Keratinocyte (primary cell): ENCODE data around the gene MUC5B. TPM values are rescaled to one million over a fixed set of nuclear protein-coding genes. Genes with fewer than 3 reads are reported as not detected.

Experiments
- DNase-seq: peaks from one replicate; pipeline ENCODE4 v3.0.0-alpha.2; 2011; ENCODE audit warnings: low read depth, missing footprints, low spot score
- FAIRE-seq: peaks from 2 replicates; lab custom pipeline; 2011; peaks lifted over from hg19 to GRCh38; lab: Jason Lieb, UNC
- H2AFZ ChIP-seq: 2 replicates; pipeline ENCODE4 v1.6.0; 2012; ENCODE audit warnings: low read length, control low read depth, inconsistent platforms; ENCODE audit not compliant: control insufficient read depth
- H3K27ac ChIP-seq: 2 replicates; pipeline ENCODE4 v1.5.1; 2011; ENCODE audit warnings: low read length; ENCODE audit not compliant: control insufficient read depth, insufficient read depth
- H3K27me3 ChIP-seq: 3 replicates; pipeline ENCODE4 v1.6.0; 2011; ENCODE audit warnings: low read length; ENCODE audit not compliant: control insufficient read depth, insufficient read depth; ENCODE audit errors: extremely low read depth
- H3K36me3 ChIP-seq, 2 experiments: 2 replicates in 1 of 2; 3 replicates in 1 of 2; pipeline ENCODE4 v1.5.1; 2011; ENCODE audit warnings: low read length in 2 of 2, mild to moderate bottlenecking in 1 of 2; ENCODE audit not compliant: control insufficient read depth in 2 of 2, insufficient read depth in 2 of 2; ENCODE audit errors: extremely low read depth in 1 of 2
- H3K4me1 ChIP-seq: 3 replicates; pipeline ENCODE4 v1.5.1; 2011; ENCODE audit warnings: low read length; ENCODE audit not compliant: control insufficient read depth, insufficient read depth; ENCODE audit errors: extremely low read depth
- H3K4me2 ChIP-seq: 3 replicates; pipeline ENCODE4 v1.6.0; 2011; ENCODE audit warnings: low read depth, low read length; ENCODE audit not compliant: control insufficient read depth, insufficient read depth; ENCODE audit errors: extremely low read depth
- H3K4me3 ChIP-seq, 3 experiments: fragments of 200-600 bp in 1 of 3; sonication (generic) in 1 of 3; 2 replicates in 2 of 3; 3 replicates in 1 of 3; pipeline ENCODE4 v1.5.1; 2011 to 2016; ENCODE audit warnings: low read length in 3 of 3, mild to moderate bottlenecking in 3 of 3, control low read depth in 2 of 3, inconsistent platforms in 1 of 3, low read depth in 1 of 3, mixed read lengths in 1 of 3, mixed run types in 1 of 3, moderate library complexity in 1 of 3; ENCODE audit not compliant: control insufficient read depth in 2 of 3, insufficient read depth in 2 of 3; ENCODE audit errors: extremely low read depth in 1 of 3
- H3K79me2 ChIP-seq: 2 replicates; pipeline ENCODE4 v1.6.0; 2012; ENCODE audit warnings: low read length; ENCODE audit not compliant: control insufficient read depth, insufficient read depth
- H3K9ac ChIP-seq: 3 replicates; pipeline ENCODE4 v1.6.0; 2011; ENCODE audit warnings: low read length; ENCODE audit not compliant: control insufficient read depth, insufficient read depth; ENCODE audit errors: extremely low read depth
- H3K9me1 ChIP-seq: 3 replicates; pipeline ENCODE4 v1.6.0; 2011; ENCODE audit warnings: low read length; ENCODE audit not compliant: control insufficient read depth, insufficient read depth; ENCODE audit errors: extremely low read depth
- H3K9me3 ChIP-seq: 2 replicates; pipeline ENCODE4 v1.5.1; 2012; ENCODE audit warnings: low read depth, low read length; ENCODE audit not compliant: control insufficient read depth
- H4K20me1 ChIP-seq: 3 replicates; pipeline ENCODE4 v1.6.0; 2011; ENCODE audit warnings: low read length; ENCODE audit not compliant: control insufficient read depth, insufficient read depth; ENCODE audit errors: extremely low read depth
- EZH2 ChIP-seq: IDR thresholded peaks from one replicate; pipeline ENCODE4 v1.6.1; 2012; ENCODE audit warnings: inconsistent platforms, mild to moderate bottlenecking, low read length, moderate library complexity
- dilution Hi-C: fragments of 300-500 bp; cut with MboI; formaldehyde crosslinking; loops from one replicate; pipeline ENCODE4 v1.7.0; 2020; ENCODE audit warnings: low sequenced_read_pairs; ENCODE audit not compliant: extremely low pct_ligation_motif_present
- polyA plus RNA-seq, 5 experiments: library from polyadenylated mRNA; depleted of rRNA in 3 of 5; stranded (reverse) in 3 of 5; stranded (forward) in 1 of 5; unstranded in 1 of 5; fragments of >200 nt; gene quantifications; 1 replicate in 1 of 5; 2 replicates in 3 of 5; 3 replicates in 1 of 5; pipeline versions ENCODE4 v1.2.1 to v1.2.3, GENCODE V29; 2011 to 2012; ENCODE audit warnings: missing spikeins in 2 of 5, low read depth in 1 of 5, low replicate concordance in 1 of 5
- TF ChIP-seq, protein P1 (sequence below), 3 experiments: IDR thresholded peaks in 1 of 3; conservative IDR thresholded peaks in 1 of 3; optimal IDR thresholded peaks in 1 of 3; 2 replicates in 2 of 3; 3 replicates in 1 of 3; pipeline versions ENCODE3 to v1.5.1; 2011; ENCODE audit warnings: low read length in 3 of 3, mild to moderate bottlenecking in 3 of 3, moderate library complexity in 2 of 3, control low read depth in 1 of 3, inconsistent platforms in 1 of 3; ENCODE audit not compliant: insufficient read depth in 2 of 3; ENCODE audit errors: extremely low read depth in 1 of 3

The MUC5B gene
- polyA plus RNA-seq, 1 donor (not counting 4 experiments of a cell fraction or from before 2014, with no cell fraction given) = not detected

DNA sequence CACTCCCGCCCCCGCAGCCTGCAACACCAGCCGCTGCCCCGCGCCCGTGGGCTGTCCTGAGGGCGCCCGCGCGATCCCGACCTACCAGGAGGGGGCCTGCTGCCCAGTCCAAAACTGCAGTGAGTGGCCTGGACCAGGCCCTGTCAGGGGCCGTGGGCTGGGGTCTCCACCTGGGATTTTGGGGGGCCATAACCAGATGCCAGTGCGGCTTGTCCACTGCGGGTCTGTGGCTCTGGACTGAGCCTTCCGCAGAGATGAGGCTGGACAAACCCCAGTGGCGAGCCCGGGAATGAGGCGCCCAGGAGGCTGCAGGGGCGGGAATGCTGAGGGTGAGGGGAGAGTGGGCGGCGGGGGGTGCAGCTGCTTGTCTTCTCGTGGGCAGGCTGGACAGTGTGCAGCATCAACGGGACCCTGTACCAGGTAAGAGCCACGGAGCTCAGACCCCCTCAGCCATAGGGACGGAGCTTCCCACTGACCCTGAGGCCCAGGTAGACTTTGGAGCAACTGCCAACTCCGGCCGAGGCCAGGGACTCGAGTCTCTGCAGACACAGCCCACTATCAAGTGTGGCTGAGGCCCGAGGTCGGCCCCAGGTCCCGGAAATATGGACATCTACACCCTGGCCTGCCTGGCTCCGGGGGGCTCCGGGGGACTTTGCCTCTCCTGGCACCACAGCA lies 24.8 kb upstream of the MUC5B start:
- H4K20me1 ChIP-seq = no peaks in the 10 kb centered on the region
- H3K9me3 ChIP-seq = no peaks in the 10 kb centered on the region
- H3K27ac ChIP-seq = no peak overlapping the region
- no peaks in the 10 kb centered on the region for H3K4me1 ChIP-seq
- H3K36me3 ChIP-seq = no peaks in the 10 kb centered on the region
- H3K4me2 ChIP-seq = no peak overlapping the region
- no peaks in the 10 kb centered on the region for H3K9me1 ChIP-seq
- TF ChIP-seq, protein P1, sequence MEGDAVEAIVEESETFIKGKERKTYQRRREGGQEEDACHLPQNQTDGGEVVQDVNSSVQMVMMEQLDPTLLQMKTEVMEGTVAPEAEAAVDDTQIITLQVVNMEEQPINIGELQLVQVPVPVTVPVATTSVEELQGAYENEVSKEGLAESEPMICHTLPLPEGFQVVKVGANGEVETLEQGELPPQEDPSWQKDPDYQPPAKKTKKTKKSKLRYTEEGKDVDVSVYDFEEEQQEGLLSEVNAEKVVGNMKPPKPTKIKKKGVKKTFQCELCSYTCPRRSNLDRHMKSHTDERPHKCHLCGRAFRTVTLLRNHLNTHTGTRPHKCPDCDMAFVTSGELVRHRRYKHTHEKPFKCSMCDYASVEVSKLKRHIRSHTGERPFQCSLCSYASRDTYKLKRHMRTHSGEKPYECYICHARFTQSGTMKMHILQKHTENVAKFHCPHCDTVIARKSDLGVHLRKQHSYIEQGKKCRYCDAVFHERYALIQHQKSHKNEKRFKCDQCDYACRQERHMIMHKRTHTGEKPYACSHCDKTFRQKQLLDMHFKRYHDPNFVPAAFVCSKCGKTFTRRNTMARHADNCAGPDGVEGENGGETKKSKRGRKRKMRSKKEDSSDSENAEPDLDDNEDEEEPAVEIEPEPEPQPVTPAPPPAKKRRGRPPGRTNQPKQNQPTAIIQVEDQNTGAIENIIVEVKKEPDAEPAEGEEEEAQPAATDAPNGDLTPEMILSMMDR (optimal IDR thresholded peaks at IDR 0.05 in 1 of 3, IDR thresholded peaks at IDR 0.05 in 1 of 3, conservative IDR thresholded peaks at IDR 0.05 in 1 of 3; ENCODE audit: extremely low read depth in 1 of 3, insufficient read depth in 2 of 3, low read length in 3 of 3) = no peak
- no peak for TF ChIP-seq EZH2
- H3K27me3 ChIP-seq = peaks cover 30% of the 10 kb centered on the region
- H3K79me2 ChIP-seq = no peaks in the 10 kb centered on the region
- no peak for DNase-seq
- no peak overlapping the region for H3K9ac ChIP-seq
- no peak overlapping the region for H2AFZ ChIP-seq
- no peak overlapping the region for H3K4me3 ChIP-seq
- dilution Hi-C loops = no loop called here
- FAIRE-seq = no peak

DNA sequence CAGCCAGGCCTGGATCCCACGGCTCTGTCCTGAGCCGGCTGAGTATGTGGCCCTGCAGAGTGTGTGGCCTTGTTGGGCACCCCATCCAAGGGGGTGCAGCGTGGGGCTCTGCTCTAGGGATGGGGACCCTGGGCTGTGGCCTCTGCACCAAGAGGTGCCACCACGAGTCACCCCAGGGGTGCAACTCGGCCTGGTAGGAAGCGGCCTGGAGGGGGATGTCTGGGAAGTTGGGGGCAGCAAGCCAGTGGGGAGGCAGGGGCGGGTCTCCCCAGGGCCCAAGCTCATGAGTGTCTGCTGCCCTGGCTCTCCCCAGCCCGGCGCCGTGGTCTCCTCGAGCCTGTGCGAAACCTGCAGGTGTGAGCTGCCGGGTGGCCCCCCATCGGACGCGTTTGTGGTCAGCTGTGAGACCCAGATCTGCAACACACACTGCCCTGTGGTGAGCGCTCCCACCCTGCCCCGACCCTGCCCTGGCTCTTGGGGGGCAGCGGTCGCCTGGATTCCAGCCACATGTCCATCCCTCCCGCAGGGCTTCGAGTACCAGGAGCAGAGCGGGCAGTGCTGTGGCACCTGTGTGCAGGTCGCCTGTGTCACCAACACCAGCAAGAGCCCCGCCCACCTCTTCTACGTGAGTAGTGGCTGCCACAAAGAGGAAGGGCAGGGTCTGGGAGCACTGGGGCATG lies 24.2 kb upstream of the MUC5B start:
- dilution Hi-C loops = no loop called here
- Histone ChIP-seq H3K79me2 (no peaks in the 10 kb centered on the region), H3K9me1 (no peaks in the 10 kb centered on the region), H3K36me3 (no peaks in the 10 kb centered on the region), H3K9ac (no peak overlapping the region), H3K9me3 (no peaks in the 10 kb centered on the region), H3K4me1 (no peaks in the 10 kb centered on the region), H3K27ac (no peak overlapping the region), H4K20me1 (no peaks in the 10 kb centered on the region), H3K27me3 (peaks cover 30% of the 10 kb centered on the region), H2AFZ (no peak overlapping the region), H3K4me3 (no peak overlapping the region), H3K4me2 (no peak overlapping the region)
- TF ChIP-seq, protein P1 (optimal IDR thresholded peaks at IDR 0.05 in 1 of 3, IDR thresholded peaks at IDR 0.05 in 1 of 3, conservative IDR thresholded peaks at IDR 0.05 in 1 of 3; ENCODE audit: extremely low read depth in 1 of 3, insufficient read depth in 2 of 3, low read length in 3 of 3) = no peak
- no peak for TF ChIP-seq EZH2
- FAIRE-seq (no peak), DNase-seq (no peak)
